IMR-90 (cell line): ENCODE data around the gene SNRNP40.
"Not testable (repeated sequence)": the region's sequence is repeated elsewhere in the genome, so short reads cannot be mapped to it uniquely, and the experiment has no call there.

Experiments
- BHLHE40 ChIP-seq: fragments of 150-350 bp; IDR thresholded peaks from 2 replicates; pipeline ENCODE4 v1.6.1; 2016; ENCODE audit warnings: mild to moderate bottlenecking, low read depth, low read length
- CTCF ChIP-seq: conservative IDR thresholded peaks from 2 replicates; pipeline ENCODE4 v1.5.1; 2012; ENCODE audit warnings: mild to moderate bottlenecking, low read depth, low read length, improper control_type of control experiment
- ELK1 ChIP-seq: fragments of 150-350 bp; IDR thresholded peaks from 2 replicates; pipeline ENCODE4 v1.6.1; 2016; ENCODE audit warnings: low read depth, mild to moderate bottlenecking, low read length, moderate library complexity, borderline replicate concordance
- FOS ChIP-seq: fragments of 150-350 bp; IDR thresholded peaks from 2 replicates; pipeline ENCODE4 v1.6.1; 2016; ENCODE audit warnings: low read depth, low read length
- MAFK ChIP-seq: IDR thresholded peaks from 2 replicates; pipeline ENCODE4 v1.6.1; 2012; ENCODE audit warnings: low read depth, low read length, improper control_type of control experiment
- MAZ ChIP-seq: IDR thresholded peaks from 2 replicates; pipeline ENCODE4 v1.6.1; 2012; ENCODE audit warnings: low read depth, mild to moderate bottlenecking, low read length, improper control_type of control experiment, moderate library complexity, borderline replicate concordance
- NFE2L2 ChIP-seq: fragments of 150-350 bp; IDR thresholded peaks from 2 replicates; pipeline ENCODE4 v1.6.1; 2016; ENCODE audit warnings: low read depth, mild to moderate bottlenecking, low read length
- POLR2A ChIP-seq: IDR thresholded peaks from 2 replicates; pipeline ENCODE4 v1.6.1; 2012; ENCODE audit warnings: mild to moderate bottlenecking, low read depth, low read length
- RAD21 ChIP-seq: IDR thresholded peaks from 2 replicates; pipeline ENCODE4 v1.6.1; 2012; ENCODE audit warnings: low read length, improper control_type of control experiment
- RCOR1 ChIP-seq: IDR thresholded peaks from 2 replicates; pipeline ENCODE4 v1.6.1; 2012; ENCODE audit warnings: mild to moderate bottlenecking, low read length, improper control_type of control experiment; ENCODE audit not compliant: insufficient replicate concordance
- SMC3 ChIP-seq: fragments of 150-350 bp; IDR thresholded peaks from 2 replicates; pipeline ENCODE4 v1.6.1; 2016; ENCODE audit warnings: low read depth, mild to moderate bottlenecking, antibody characterized with exemption, low read length, moderate library complexity
- TF ChIP-seq, protein P1 (sequence below): fragments of 150-350 bp; IDR thresholded peaks from 2 replicates; pipeline ENCODE4 v1.6.1; 2017; ENCODE audit warnings: mild to moderate bottlenecking, antibody characterized with exemption, low read length, low read depth

DNA sequence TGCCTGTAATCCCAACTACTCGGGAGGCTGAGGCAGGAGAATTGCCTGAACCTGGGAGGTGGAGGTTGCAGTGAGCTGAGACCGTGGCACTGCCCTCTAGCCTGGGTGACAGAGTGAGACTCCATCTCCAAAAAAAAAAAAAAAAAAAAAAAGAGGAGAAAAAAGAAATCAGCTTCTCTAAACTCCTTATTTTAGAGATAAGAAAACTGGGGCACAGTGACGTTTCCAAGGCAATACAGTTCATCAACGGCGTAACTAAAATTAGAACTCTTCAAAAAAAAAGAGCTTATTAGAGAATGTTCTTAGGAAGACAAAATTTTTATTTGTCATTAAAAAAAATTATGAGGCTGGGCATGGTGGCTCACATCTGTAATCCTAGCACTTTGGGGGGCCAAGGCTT lies 34.2 kb downstream of the SNRNP40 start:
- TF ChIP-seq ELK1, CTCF, RAD21, SMC3, POLR2A, MAFK, MAZ, RCOR1, BHLHE40, FOS, NFE2L2: not testable (repeated sequence)
- TF ChIP-seq, protein P1, sequence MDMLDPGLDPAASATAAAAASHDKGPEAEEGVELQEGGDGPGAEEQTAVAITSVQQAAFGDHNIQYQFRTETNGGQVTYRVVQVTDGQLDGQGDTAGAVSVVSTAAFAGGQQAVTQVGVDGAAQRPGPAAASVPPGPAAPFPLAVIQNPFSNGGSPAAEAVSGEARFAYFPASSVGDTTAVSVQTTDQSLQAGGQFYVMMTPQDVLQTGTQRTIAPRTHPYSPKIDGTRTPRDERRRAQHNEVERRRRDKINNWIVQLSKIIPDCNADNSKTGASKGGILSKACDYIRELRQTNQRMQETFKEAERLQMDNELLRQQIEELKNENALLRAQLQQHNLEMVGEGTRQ: not testable (repeated sequence)
